GM12878 (cell line): Measurements from ENCODE around the gene INAFM1. TPM values are rescaled to one million over a fixed set of nuclear protein-coding genes. Genes with fewer than 3 reads are reported as not detected.

Experiments used
- ATF7 ChIP-seq: fragments of 450-650 bp; IDR thresholded peaks from 2 replicates; pipeline ENCODE4 v1.6.1; 2016; ENCODE audit warnings: low read depth, mild to moderate bottlenecking
- BHLHE40 ChIP-seq, 2 experiments: fragments of 450-650 bp in 1 of 2; IDR thresholded peaks; 2 replicates each; pipeline ENCODE4 v1.6.1; 2011 to 2017; ENCODE audit warnings: low read depth in 2 of 2, borderline replicate concordance in 1 of 2, improper control_type of control experiment in 1 of 2, low read length in 1 of 2, mild to moderate bottlenecking in 1 of 2
- CREM ChIP-seq: IDR thresholded peaks from 2 replicates; pipeline ENCODE4 v1.6.1; 2014; ENCODE audit warnings: antibody characterized with exemption, low read depth
- CTCF ChIP-seq, 3 experiments: IDR thresholded peaks in 2 of 3; conservative IDR thresholded peaks in 1 of 3; 2 replicates each; pipeline ENCODE4 v1.5.1; 2011; ENCODE audit warnings: low read depth in 3 of 3, low read length in 3 of 3, mild to moderate bottlenecking in 3 of 3, control low read depth in 2 of 3, moderate library complexity in 2 of 3, inconsistent platforms in 1 of 3, mixed read lengths in 1 of 3; ENCODE audit not compliant: control insufficient read depth in 2 of 3, insufficient read depth in 1 of 3; ENCODE audit errors: extremely low read depth in 1 of 3
- ESRRA ChIP-seq: IDR thresholded peaks from 2 replicates; pipeline ENCODE4 v1.6.1; 2012; ENCODE audit warnings: mild to moderate bottlenecking, low read length, improper control_type of control experiment
- ETV6 ChIP-seq, 2 experiments: fragments of 450-650 bp in 1 of 2; IDR thresholded peaks in 1 of 2; conservative IDR thresholded peaks in 1 of 2; 2 replicates each; pipeline ENCODE4 v1.6.1; 2014; ENCODE audit warnings: antibody characterized with exemption in 1 of 2, borderline replicate concordance in 1 of 2, low read depth in 1 of 2, mild to moderate bottlenecking in 1 of 2, moderate library complexity in 1 of 2
- HSF1 ChIP-seq: fragments of 150-350 bp; IDR thresholded peaks from 2 replicates; pipeline ENCODE4 v1.6.1; 2014; ENCODE audit warnings: mild to moderate bottlenecking, low read depth, low read length
- NFYB ChIP-seq: IDR thresholded peaks from 2 replicates; pipeline ENCODE4 v1.6.1; 2011; ENCODE audit warnings: low read depth, mild to moderate bottlenecking, low read length, improper control_type of control experiment, moderate library complexity; ENCODE audit not compliant: insufficient read depth
- NR2F1 ChIP-seq: fragments of 450-650 bp; conservative IDR thresholded peaks from 2 replicates; pipeline ENCODE4 v1.6.1; 2017; ENCODE audit warnings: mild to moderate bottlenecking
- PRDM15 ChIP-seq: fragments of 450-650 bp; formaldehyde crosslinking; IDR thresholded peaks from 2 replicates; pipeline ENCODE4 v1.4.0; 2020; ENCODE audit warnings: mild to moderate bottlenecking, moderate library complexity
- RBBP5 ChIP-seq: fragments of 200-600 bp; sonication (generic); conservative IDR thresholded peaks from 2 replicates; pipeline ENCODE4 v1.6.1; 2016
- SIN3A ChIP-seq: IDR thresholded peaks from 2 replicates; pipeline ENCODE4 v1.6.1; 2012; ENCODE audit warnings: low read depth, low read length, improper control_type of control experiment
- SIX5 ChIP-seq: IDR thresholded peaks from 2 replicates; pipeline ENCODE4 v1.6.1; 2011; ENCODE audit warnings: mild to moderate bottlenecking, low read depth, low read length, moderate library complexity; ENCODE audit not compliant: severe bottlenecking
- USF2 ChIP-seq: IDR thresholded peaks from 2 replicates; pipeline ENCODE4 v1.6.1; 2011; ENCODE audit warnings: low read depth, low read length, improper control_type of control experiment, borderline replicate concordance
- YY1 ChIP-seq: IDR thresholded peaks from 2 replicates; pipeline ENCODE4 v1.6.1; 2011; ENCODE audit warnings: low read depth, mild to moderate bottlenecking, low read length
- ZNF687 ChIP-seq: fragments of 450-650 bp; IDR thresholded peaks from 2 replicates; pipeline ENCODE4 v1.6.1; 2017; ENCODE audit warnings: mild to moderate bottlenecking, moderate library complexity
- polyA plus RNA-seq, 11 experiments: library from polyadenylated mRNA; depleted of rRNA in 4 of 11; unstranded in 6 of 11; stranded (reverse) in 5 of 11; fragments of >200 nt; fragmentation: Nextera tagmentation in 4 of 11; fragmentation: Illumina TruSeq in 1 of 11; extraction: Ambion mirVana in 4 of 11; extraction: Trizol in 1 of 11; gene quantifications; 1 replicate in 1 of 11; 2 replicates in 10 of 11; pipeline versions ENCODE4 v1.2.1 to v1.2.3, GENCODE V29; 2011 to 2016; ENCODE audit warnings: inconsistent platforms in 2 of 11, missing spikeins in 2 of 11, low read depth in 1 of 11
- total RNA-seq, 4 experiments: library from RNA; depleted of rRNA in 3 of 4; stranded (reverse); fragments of >200 nt in 3 of 4; fragmentation: Illumina TruSeq in 1 of 4; extraction: Trizol in 1 of 4; gene quantifications; 2 replicates each; pipeline versions ENCODE4 v1.2.1 to v1.2.3, GENCODE V29; 2013 to 2021

The INAFM1 gene
- total and polyA plus RNA-seq, 10 of the 15 experiments (the other 5 are each of a cell fraction or from before 2014, with no cell fraction given): 0.57 to 6.8 (median 1.1) TPM; not detected in 1

- TF ChIP-seq NR2F1: peak; percentile 66; the same call in 1 of the 2 replicates
- peak; percentile 88 to 96 for TF ChIP-seq BHLHE40 (IDR thresholded peaks at IDR 0.05; ENCODE audit: borderline replicate concordance in 1 of 2, low read depth in 2 of 2, low read length in 1 of 2)
- TF ChIP-seq ETV6 (conservative IDR thresholded peaks at IDR 0.05 in 1 of 2, IDR thresholded peaks at IDR 0.05 in 1 of 2; ENCODE audit: borderline replicate concordance in 1 of 2, low read depth in 1 of 2): peak in 1 of 2 experiments; percentile 95; a peak in 2 of 4 replicates
- no peak for TF ChIP-seq ZNF687
- TF ChIP-seq PRDM15 (CRISPR knock-in tag): no peak
- no peak for TF ChIP-seq CTCF (IDR thresholded peaks at IDR 0.05 in 2 of 3, conservative IDR thresholded peaks at IDR 0.05 in 1 of 3; ENCODE audit: control insufficient read depth in 2 of 3, extremely low read depth in 1 of 3, insufficient read depth in 1 of 3, low read depth in 3 of 3, low read length in 3 of 3)
- peak; percentile 56 for TF ChIP-seq ATF7
- TF ChIP-seq ESRRA: no peak
- TF ChIP-seq USF2: peak; percentile 95
- TF ChIP-seq NFYB: no peak
- TF ChIP-seq YY1: peak; percentile 80
- no peak for TF ChIP-seq SIN3A
- TF ChIP-seq HSF1: no peak
- no peak for TF ChIP-seq SIX5
- no peak for TF ChIP-seq RBBP5
- TF ChIP-seq CREM: peak; percentile 95
Observed at GRCh38 chr19:47255879-47256692, 18.6 kb upstream of the INAFM1 start, which contains the start of gene CCDC9 (continued).
